ENCODE measurements around the gene ZNF746. TPM values are rescaled to one million over a fixed set of nuclear protein-coding genes. Genes with fewer than 3 reads are reported as not detected.

ZNF746 gene
- total RNA-seq, 2 donors from 2014 or later: 21.0 to 40.0 TPM

DNA sequence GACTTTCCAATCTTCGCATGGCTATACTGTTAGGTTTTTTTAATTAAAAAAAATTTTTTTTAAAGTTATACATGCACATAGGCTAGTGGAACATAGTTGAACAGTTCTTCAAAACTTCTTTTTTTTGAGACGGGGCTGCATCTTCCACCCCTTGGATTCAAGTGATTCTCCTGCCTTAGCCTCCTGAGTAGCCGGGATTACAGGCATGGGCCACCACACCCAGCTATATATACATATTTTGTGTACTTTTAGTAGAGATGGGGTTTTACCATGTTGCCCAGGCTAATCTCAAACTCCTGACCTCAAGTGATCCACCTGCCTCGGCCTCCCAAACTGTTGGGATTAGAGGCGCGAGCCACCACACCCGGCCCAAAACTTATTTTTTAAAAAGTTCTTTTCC lies 54.1 kb downstream of the ZNF746 start:
- TF ChIP-seq POLR2A (IDR thresholded peaks at IDR 0.05) (no peak), POLR2AphosphoS5 (IDR thresholded peaks at IDR 0.05) (no peak)
- TF ChIP-seq, protein P1, sequence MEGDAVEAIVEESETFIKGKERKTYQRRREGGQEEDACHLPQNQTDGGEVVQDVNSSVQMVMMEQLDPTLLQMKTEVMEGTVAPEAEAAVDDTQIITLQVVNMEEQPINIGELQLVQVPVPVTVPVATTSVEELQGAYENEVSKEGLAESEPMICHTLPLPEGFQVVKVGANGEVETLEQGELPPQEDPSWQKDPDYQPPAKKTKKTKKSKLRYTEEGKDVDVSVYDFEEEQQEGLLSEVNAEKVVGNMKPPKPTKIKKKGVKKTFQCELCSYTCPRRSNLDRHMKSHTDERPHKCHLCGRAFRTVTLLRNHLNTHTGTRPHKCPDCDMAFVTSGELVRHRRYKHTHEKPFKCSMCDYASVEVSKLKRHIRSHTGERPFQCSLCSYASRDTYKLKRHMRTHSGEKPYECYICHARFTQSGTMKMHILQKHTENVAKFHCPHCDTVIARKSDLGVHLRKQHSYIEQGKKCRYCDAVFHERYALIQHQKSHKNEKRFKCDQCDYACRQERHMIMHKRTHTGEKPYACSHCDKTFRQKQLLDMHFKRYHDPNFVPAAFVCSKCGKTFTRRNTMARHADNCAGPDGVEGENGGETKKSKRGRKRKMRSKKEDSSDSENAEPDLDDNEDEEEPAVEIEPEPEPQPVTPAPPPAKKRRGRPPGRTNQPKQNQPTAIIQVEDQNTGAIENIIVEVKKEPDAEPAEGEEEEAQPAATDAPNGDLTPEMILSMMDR (IDR thresholded peaks at IDR 0.05): no peak
- Histone ChIP-seq H3K9me3 (no peaks in the 10 kb centered on the region), H3K36me3 (peaks cover 0 to 12% of the 10 kb centered on the region in 2 donors), H3K27me3 (replicated peaks; ENCODE audit: insufficient read depth) (no peaks in the 10 kb centered on the region), H3K4me3 (no peak overlapping the region), H3K27ac (no peak overlapping the region), H3K4me1 (replicated peaks) (no peaks in the 10 kb centered on the region)
- no peak for DNase-seq (ENCODE audit: low spot score)
- WGBS: 92% methylated on average over 7 of the region's 7 CpGs
- intact Hi-C loops (cut with DNase I): no loop called here

DNA sequence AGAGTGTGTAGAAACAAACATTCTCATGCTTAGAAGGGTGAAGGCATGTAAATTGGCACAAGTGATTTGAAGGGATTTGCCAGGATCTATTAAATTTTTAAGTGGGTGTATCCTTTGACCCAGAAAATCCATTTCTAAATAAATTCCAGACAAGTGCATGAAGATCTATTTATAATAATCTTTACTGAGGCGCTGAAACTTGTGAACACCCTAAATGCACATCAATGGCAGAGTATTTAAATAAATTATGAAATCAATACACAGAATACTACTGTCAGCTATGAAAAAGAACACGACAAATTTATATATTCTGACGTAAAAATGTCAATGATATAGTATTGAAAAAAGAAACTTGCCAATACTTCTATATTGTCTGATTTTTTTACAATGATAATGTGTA lies 54.7 kb downstream of the ZNF746 start:
- H3K36me3 ChIP-seq: peaks cover 0 to 12% of the 10 kb centered on the region in 2 donors
- no peak overlapping the region for H3K27ac ChIP-seq
- no peaks in the 10 kb centered on the region for H3K4me1 ChIP-seq (replicated peaks)
- no peaks in the 10 kb centered on the region for H3K9me3 ChIP-seq
- H3K27me3 ChIP-seq (replicated peaks; ENCODE audit: insufficient read depth): no peaks in the 10 kb centered on the region
- TF ChIP-seq POLR2A (IDR thresholded peaks at IDR 0.05) (no peak), POLR2AphosphoS5 (IDR thresholded peaks at IDR 0.05) (no peak)
- TF ChIP-seq, protein P1 (IDR thresholded peaks at IDR 0.05): no peak
- H3K4me3 ChIP-seq: no peak overlapping the region
- 79% methylated on average over 3 of the region's 3 CpGs for WGBS
- intact Hi-C loops (cut with DNase I): no loop called here
- no peak for DNase-seq (ENCODE audit: low spot score)

DNA sequence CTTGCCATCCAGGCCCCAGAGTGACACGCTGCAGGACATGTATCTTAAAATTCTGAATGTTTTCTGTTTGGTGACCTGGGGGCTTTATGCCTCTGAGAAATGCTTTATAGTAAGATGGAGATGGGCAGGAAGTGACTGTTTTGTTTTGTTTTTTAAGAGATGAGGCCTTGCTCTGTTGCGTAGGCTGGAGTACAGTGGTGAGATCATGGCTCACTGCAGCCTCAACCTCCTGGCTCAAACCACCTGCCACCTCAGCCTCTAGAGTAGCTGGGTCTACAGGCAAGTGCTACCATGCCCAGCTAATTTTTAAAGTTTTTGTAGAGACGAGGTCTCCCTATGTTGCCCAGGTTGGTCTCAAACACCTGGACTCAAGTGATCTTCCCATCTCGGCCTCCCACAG lies 57.4 kb downstream of the ZNF746 start:
- Histone ChIP-seq H3K9me3 (no peaks in the 10 kb centered on the region), H3K36me3 (peaks cover 0 to 4% of the 10 kb centered on the region in 2 donors), H3K4me3 (no peak overlapping the region), H3K27ac (no peak overlapping the region), H3K4me1 (replicated peaks) (no peaks in the 10 kb centered on the region), H3K27me3 (replicated peaks; ENCODE audit: insufficient read depth) (no peaks in the 10 kb centered on the region)
- intact Hi-C loops (cut with DNase I): no loop called here
- WGBS: 83% methylated on average over 4 of the region's 4 CpGs
- DNase-seq (ENCODE audit: low spot score): no peak
- TF ChIP-seq POLR2A (IDR thresholded peaks at IDR 0.05) (no peak), POLR2AphosphoS5 (IDR thresholded peaks at IDR 0.05) (no peak)
- TF ChIP-seq, protein P1 (IDR thresholded peaks at IDR 0.05): no peak

DNA sequence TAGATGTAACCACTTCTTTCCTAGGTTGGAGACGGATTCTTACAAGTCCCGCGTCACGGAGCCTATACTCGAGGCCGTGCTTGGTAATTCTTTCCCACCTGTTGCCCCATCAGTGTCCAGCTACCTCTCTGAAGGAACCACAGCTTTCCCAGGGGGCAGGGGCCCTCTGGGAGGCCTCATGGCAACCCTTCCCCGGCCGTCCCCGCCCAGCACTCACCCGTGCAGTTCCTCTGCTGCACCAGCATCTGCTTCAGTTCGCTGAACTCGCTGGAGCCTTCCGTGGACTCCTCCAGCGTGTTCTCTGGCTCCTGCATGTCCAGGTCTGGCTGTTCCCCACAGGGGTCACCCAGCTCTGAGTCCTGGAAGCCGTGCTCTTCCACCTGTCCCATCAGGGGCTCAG lies 61.3 kb downstream of the ZNF746 start:
- DNase-seq (ENCODE audit: low spot score): no peak
- H3K27me3 ChIP-seq (replicated peaks; ENCODE audit: insufficient read depth): no peaks in the 10 kb centered on the region
- TF ChIP-seq, protein P1 (IDR thresholded peaks at IDR 0.05): no peak
- TF ChIP-seq POLR2A (IDR thresholded peaks at IDR 0.05): no peak
- TF ChIP-seq POLR2AphosphoS5 (IDR thresholded peaks at IDR 0.05): no peak

DNA sequence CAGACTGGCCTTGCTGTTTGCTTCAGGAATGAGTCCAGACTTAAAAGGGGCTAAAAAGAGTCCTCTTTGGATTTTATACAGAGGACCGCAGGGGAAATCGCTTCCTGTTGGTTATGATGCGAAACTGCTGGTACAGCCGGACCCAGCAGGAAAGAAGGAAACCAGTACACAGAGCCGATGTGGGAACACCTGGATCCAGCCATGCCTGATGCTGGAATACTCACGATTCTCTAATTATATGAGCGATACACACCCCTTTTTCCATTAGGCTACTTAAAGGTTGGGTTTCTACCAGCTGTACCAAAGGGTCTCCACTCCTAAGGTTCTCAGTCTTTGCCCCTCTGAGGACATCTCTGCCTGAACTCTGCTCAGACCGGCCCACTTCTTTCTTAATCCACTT lies 64.5 kb downstream of the ZNF746 start:
- TF ChIP-seq, protein P1 (IDR thresholded peaks at IDR 0.05): no peak
- TF ChIP-seq POLR2AphosphoS5 (IDR thresholded peaks at IDR 0.05) (no peak), POLR2A (IDR thresholded peaks at IDR 0.05) (no peak)
- no peaks in the 10 kb centered on the region for H3K4me1 ChIP-seq (replicated peaks)
- intact Hi-C loops (cut with DNase I): no loop called here
- no peaks in the 10 kb centered on the region for H3K9me3 ChIP-seq
- no peaks in the 10 kb centered on the region for H3K27me3 ChIP-seq (replicated peaks; ENCODE audit: insufficient read depth)
- H3K36me3 ChIP-seq: peaks cover 8 to 11% of the 10 kb centered on the region in 2 donors
- WGBS: 87% methylated on average over 8 of the region's 8 CpGs
- H3K27ac ChIP-seq: no peak overlapping the region
- no peak overlapping the region for H3K4me3 ChIP-seq
- no peak for DNase-seq (ENCODE audit: low spot score)

More for the DNA sequence above, 61.3 kb downstream of the ZNF746 start:
- H3K9me3 ChIP-seq: no peaks in the 10 kb centered on the region
- H3K4me1 ChIP-seq (replicated peaks): no peaks in the 10 kb centered on the region
- H3K36me3 ChIP-seq: peaks cover 8 to 10% of the 10 kb centered on the region in 2 donors
- 92% methylated on average over 15 of the region's 15 CpGs for WGBS
- no peak overlapping the region for H3K27ac ChIP-seq
- intact Hi-C loops (cut with DNase I): no loop called here
- H3K4me3 ChIP-seq: no peak overlapping the region

All from prostate gland (tissue), 2 donors.